ENCODE data around the gene ZNF513.

GRCh38 chr2:27381577-27382181 is 1.1 kb upstream of the ZNF513 start:
- TF ChIP-seq POLR2A (IDR thresholded peaks at IDR 0.05; ENCODE audit: borderline replicate concordance, extremely low read depth, insufficient read depth, insufficient read length) (no peak), YY1 (IDR thresholded peaks at IDR 0.05; ENCODE audit: extremely low read depth, insufficient replicate concordance, low read depth, low read length) (no peak), ZFX (IDR thresholded peaks at IDR 0.05) (no peak), CTCF (IDR thresholded peaks at IDR 0.05 in 2 of 3, conservative IDR thresholded peaks at IDR 0.05 in 1 of 3; ENCODE audit: borderline replicate concordance in 1 of 3, insufficient read depth in 1 of 3, low read depth in 2 of 3, low read length in 2 of 3) (no peak), POLR2AphosphoS5 (IDR thresholded peaks at IDR 0.05; ENCODE audit: low read depth, low read length) (no peak), ZBTB33 (IDR thresholded peaks at IDR 0.05; ENCODE audit: extremely low read depth, insufficient replicate concordance, low read length) (no peak), EZH2phosphoT487 (IDR thresholded peaks at IDR 0.05; ENCODE audit: borderline replicate concordance) (no peak)
